Measurements from ENCODE around the gene RTN4RL2. TPM values are rescaled to one million over a fixed set of nuclear protein-coding genes. Genes with fewer than 3 reads are reported as not detected.

RTN4RL2 gene
- total RNA-seq, 1 donor from 2014 or later = 0.41 TPM

DNA sequence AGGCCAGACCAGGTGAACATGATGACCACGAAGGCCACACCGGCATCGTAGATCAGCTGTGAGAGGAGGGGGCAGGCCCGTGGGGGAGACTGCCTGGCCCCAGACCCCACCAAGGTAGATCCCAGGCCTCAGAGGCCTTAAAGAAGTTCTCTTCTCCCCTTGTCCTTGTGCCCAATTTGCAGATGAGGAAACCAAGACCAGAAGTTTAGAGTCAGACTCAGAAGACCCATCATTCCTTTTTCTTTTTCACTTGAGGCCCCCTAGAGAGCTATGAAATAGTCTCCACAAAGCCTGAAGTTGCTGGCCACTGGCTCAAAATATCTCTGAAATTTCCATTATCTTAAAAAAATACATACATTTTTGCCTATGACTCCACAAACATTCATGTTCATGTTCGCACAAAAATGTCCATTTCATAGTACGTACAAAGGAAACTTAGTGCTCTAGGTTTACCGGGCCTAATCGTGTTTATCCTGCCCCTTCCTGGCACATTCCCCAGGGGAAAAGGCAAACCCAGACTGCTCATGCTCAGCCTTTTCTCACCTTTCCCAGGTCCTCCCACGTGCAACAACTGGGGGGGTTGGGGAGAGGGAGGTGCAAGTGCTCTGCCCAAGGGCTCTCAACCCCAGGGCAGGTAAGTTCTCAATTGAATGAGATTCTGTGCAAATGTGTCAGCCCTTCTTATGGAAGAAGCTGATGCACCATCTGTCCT, 35.9 kb downstream of the RTN4RL2 start:
- no peak for FAIRE-seq
- DNase-seq (ENCODE audit: low spot score in 2 of 2) = no peak

- FAIRE-seq (no peak), DNase-seq (ENCODE audit: low spot score in 2 of 2) (no peak)
Measured at GRCh38 chr11:57497303-57498247, 37.2 kb downstream of the RTN4RL2 start.

DNA sequence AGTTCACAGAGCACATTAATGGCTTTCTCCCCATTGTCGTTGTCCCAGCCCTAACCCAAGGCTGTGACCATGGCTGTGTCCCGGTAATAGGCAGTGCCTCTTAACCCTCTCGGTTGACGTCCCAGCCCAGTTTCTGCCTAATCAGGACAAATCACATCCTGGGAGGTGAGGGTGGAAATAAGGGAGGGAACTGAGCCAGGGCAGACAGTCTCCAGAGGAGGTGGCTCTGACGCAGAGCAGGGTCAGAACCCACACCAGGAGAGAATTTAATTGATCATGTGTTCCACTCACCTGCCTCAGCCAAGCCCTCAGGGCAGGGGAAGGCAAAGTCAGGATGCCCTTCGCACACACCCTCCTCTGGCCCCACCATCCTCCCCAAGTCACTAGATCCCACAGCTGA, 38.2 kb downstream of the RTN4RL2 start:
- FAIRE-seq (no peak), DNase-seq (ENCODE audit: low spot score in 2 of 2) (no peak)

DNA sequence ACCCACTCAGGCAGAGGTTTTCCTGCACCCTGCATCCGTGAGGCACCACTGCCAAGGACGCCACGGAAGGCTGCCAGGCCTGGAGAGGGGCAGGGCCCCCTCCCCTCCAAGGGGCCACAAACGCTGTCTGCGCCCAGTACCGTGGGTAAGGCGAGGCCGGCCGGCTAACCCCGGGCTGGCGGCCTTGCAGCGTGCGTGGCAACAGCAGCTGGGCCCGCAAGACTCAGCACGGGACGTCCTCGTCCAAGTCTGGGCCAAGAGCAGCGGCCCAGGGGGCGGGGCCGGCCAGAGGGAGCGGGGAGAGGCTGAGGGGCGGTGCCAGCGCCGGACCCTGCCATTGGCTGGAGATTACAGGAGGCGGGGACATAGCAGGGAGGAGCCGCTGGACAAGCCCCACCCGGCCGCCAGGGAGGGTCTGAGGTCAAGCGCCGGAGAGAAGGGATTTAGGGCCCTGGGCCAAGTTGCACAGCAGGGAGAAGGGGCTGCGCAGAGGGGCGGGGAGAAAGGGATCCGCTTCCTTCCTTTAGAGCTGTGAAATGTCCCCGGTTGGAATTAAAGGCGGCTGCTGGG, 39.2 kb downstream of the RTN4RL2 start:
- DNase-seq (ENCODE audit: low spot score in 2 of 2) = peak; percentile 92 to 99

DNA sequence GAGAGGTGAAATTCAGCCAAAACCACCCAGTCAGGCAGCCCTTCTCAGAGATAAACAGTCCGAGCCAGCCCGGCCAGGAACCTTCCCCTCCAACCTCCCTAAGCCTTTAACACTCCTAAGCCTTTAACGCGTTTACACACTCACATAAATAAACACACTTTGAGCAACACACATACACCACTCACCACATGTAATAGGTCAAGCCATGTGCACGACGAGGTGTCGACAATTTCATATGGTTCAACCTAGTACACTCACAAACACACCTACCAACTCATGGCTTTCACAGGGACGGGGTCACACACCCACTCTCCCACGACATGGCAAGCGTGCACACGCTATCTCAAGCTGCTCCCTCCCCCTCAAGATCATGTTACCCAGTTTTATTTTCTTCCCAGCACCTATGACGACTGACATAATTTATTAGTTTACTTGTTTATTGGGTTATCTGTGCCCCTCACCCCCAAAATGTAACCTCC, 39.7 kb downstream of the RTN4RL2 start:
- DNase-seq (ENCODE audit: low spot score in 2 of 2) = no peak
- FAIRE-seq = no peak

More for the DNA sequence above, 39.2 kb downstream of the RTN4RL2 start:
- no peak for FAIRE-seq

DNA sequence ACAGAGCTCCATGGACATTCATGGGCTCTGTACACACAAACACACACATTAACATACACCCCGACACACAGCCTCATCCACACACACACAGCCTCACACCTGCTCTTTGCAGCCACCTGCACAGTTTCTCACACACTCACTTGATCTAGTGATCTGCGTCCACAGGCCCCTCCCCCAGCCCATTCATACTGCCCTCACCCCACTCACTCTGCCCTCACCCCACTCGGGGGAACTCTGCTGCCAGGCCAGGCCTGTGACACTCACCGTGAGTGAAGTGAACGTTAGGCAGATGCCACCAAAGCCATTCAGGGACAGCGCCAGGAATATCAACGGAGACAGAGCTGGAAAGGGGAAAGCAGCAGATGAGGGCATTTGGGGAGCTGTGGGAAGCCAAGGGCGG, 40.2 kb downstream of the RTN4RL2 start:
- DNase-seq (ENCODE audit: low spot score in 2 of 2) = no peak
- no peak for FAIRE-seq

- FAIRE-seq (no peak), DNase-seq (ENCODE audit: low spot score in 2 of 2) (no peak)
Measured at GRCh38 chr11:57500926-57501325, 40.6 kb downstream of the RTN4RL2 start.

GRCh38 chr11:57501953-57502352, 41.6 kb downstream of the RTN4RL2 start:
- DNase-seq (ENCODE audit: low spot score in 2 of 2) = no peak
- no peak for FAIRE-seq

GRCh38 chr11:57502376-57502775, 42.0 kb downstream of the RTN4RL2 start:
- no peak for DNase-seq (ENCODE audit: low spot score in 2 of 2)
- no peak for FAIRE-seq

- FAIRE-seq (no peak), DNase-seq (ENCODE audit: low spot score in 2 of 2) (no peak)
Measured at GRCh38 chr11:57502870-57503269, 42.5 kb downstream of the RTN4RL2 start.

GRCh38 chr11:57504511-57504910, 44.2 kb downstream of the RTN4RL2 start:
- DNase-seq (ENCODE audit: low spot score in 2 of 2) (no peak), FAIRE-seq (no peak)

- no peak for DNase-seq (ENCODE audit: low spot score in 2 of 2)
- no peak for FAIRE-seq
Measured at GRCh38 chr11:57506522-57506921, 46.2 kb downstream of the RTN4RL2 start.

- FAIRE-seq = no peak
- DNase-seq (ENCODE audit: low spot score in 2 of 2) = no peak
Measured at GRCh38 chr11:57508341-57509170, 48.2 kb downstream of the RTN4RL2 start.

GRCh38 chr11:57511741-57512430, 51.6 kb downstream of the RTN4RL2 start:
- no peak for DNase-seq (ENCODE audit: low spot score in 2 of 2)
- no peak for FAIRE-seq

DNA sequence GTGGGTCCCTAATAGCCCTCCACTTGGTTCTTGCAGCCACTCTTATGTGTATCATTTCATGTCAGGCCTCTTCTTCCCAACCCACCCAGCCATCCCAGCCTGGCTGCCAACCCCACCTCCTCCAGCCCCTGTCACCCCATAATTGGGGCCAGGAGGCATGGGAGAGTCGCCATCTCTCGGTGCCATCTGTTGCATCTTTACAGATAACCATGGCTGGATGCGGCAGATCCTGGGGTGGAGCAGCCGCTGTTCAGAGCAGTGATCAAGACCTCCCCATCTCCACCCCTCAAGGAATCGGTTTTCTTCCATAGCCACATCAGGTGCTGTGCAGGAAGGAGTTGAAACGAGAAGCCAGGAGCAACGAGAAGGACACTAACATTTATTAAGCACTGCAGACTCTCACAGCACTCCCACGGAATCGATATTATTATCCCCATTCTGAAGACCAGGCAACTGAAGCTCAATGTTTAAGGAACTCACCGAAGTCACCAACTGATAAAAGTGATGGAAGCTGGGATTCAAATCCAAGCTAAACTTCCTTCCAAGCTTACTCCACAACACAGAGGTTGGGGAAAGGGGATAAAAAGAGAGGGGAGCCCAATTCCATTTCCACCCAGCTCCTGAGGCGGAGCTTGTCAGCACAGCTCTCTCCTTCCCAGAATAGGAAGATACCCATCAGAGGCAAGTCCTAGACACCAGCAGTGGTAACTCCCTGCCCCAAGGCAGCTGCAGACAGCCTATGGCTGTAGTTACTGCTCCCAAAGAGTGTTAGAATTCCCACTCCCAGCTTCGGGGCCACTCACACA, 52.5 kb downstream of the RTN4RL2 start:
- no peak for DNase-seq (ENCODE audit: low spot score in 2 of 2)
- FAIRE-seq = no peak

GRCh38 chr11:57513452-57513795, 53.1 kb downstream of the RTN4RL2 start:
- FAIRE-seq (no peak), DNase-seq (ENCODE audit: low spot score in 2 of 2) (no peak)

- no peak for FAIRE-seq
Measured at GRCh38 chr11:57513911-57514537, 53.7 kb downstream of the RTN4RL2 start.

DNA sequence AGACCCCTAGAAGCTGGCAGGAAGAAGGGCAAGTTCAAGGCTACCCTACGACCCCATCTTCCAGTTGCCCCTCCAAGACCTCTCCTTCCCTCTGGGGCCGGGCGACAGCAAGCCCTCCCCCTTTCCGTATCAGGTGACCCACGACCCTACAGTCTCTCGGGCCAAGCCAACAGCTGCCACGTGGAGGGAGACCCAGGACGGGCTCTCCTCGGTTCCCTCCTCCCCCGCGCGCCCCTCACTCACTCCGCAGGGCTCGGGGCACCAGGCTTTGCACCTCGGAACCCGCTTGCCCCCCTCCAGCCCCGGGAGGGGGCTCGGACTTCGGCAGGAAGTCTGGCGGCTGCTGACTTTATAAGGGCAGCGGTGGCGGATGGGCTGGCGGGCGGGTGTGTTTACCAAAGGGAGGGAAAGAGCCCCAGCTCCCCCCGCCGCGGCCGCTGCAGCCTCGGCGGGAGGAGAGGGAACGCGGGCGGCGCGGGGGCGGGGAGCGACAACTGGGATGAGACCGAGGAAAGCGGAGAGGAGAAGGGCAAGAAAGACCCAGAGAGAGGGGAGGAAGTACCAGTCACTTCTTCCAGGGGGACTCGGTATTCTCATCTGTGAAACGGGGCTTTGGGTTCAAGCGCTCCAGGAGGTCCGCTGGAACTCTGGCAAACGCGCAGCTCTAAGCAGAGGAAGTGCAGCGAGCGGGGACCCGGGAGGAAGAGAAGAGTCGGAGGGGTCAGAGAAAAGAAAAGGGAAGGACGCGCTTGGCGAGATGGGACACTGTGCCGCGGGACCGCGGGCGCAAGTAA, 54.4 kb downstream of the RTN4RL2 start:
- FAIRE-seq = no peak

More at GRCh38 chr11:57513911-57514537, 53.7 kb downstream of the RTN4RL2 start:
- DNase-seq (ENCODE audit: low spot score in 2 of 2) = peak in 1 of 2 donors; percentile 36

More for the DNA sequence above, 54.4 kb downstream of the RTN4RL2 start:
- peak; percentile 54 to 70 for DNase-seq (ENCODE audit: low spot score in 2 of 2)

Data from frontal cortex (tissue), 4 donors.